DND-41 (cell line): ENCODE results near the gene FOXP1.

Experiments
- ATAC-seq: fragments of 200-7000 bp; cut with Tn5 transposase; 3 replicates; pipeline ENCODE4 v1.9.1; 2021; ENCODE audit warnings: low read depth; ENCODE audit not compliant: insufficient read depth
- DNase-seq: peaks from one replicate; pipeline ENCODE4 v3.0.0-alpha.2; 2020
- H2AFZ ChIP-seq: 2 replicates; pipeline ENCODE4 v1.6.0; 2012; ENCODE audit warnings: low read depth, low read length
- H3K27ac ChIP-seq: 2 replicates; pipeline ENCODE4 v1.5.1; 2012; ENCODE audit warnings: low read length, inconsistent platforms
- H3K27me3 ChIP-seq: fragments of 200-600 bp; sonication (generic); 2 replicates; pipeline ENCODE4 v1.6.0; 2012; ENCODE audit warnings: low read length, mild to moderate bottlenecking, inconsistent platforms; ENCODE audit not compliant: insufficient read depth, poor library complexity
- H3K36me3 ChIP-seq: 2 replicates; pipeline ENCODE4 v1.5.1; 2012; ENCODE audit warnings: low read length, inconsistent platforms; ENCODE audit not compliant: insufficient read depth
- H3K4me1 ChIP-seq: 2 replicates; pipeline ENCODE4 v1.5.1; 2012; ENCODE audit warnings: mild to moderate bottlenecking, low read length; ENCODE audit not compliant: insufficient read depth
- H3K4me2 ChIP-seq: 2 replicates; pipeline ENCODE4 v1.6.0; 2012; ENCODE audit warnings: mild to moderate bottlenecking, moderate library complexity, low read length, inconsistent platforms; ENCODE audit not compliant: insufficient read depth
- H3K4me3 ChIP-seq, 2 experiments: fragments of 200-600 bp in 1 of 2; shearing (Covaris generic) in 1 of 2; 2 replicates each; pipeline ENCODE4 v1.5.1; 2012 to 2016; ENCODE audit warnings: inconsistent platforms in 2 of 2, low read length in 2 of 2, mild to moderate bottlenecking in 2 of 2, low read depth in 1 of 2, moderate library complexity in 1 of 2
- H3K79me2 ChIP-seq: 2 replicates; pipeline ENCODE4 v1.6.0; 2012; ENCODE audit warnings: low read length, inconsistent platforms; ENCODE audit not compliant: insufficient read depth
- H3K9ac ChIP-seq: 2 replicates; pipeline ENCODE4 v1.6.0; 2012; ENCODE audit warnings: low read depth, mild to moderate bottlenecking, inconsistent platforms, low read length, moderate library complexity
- H3K9me3 ChIP-seq: 2 replicates; pipeline ENCODE4 v1.5.1; 2012; ENCODE audit warnings: low read length, moderate library complexity, mild to moderate bottlenecking, inconsistent platforms; ENCODE audit not compliant: insufficient read depth, severe bottlenecking
- H4K20me1 ChIP-seq: 2 replicates; pipeline ENCODE4 v1.6.0; 2012; ENCODE audit warnings: low read length; ENCODE audit not compliant: insufficient read depth
- CTCF ChIP-seq: IDR thresholded peaks from 2 replicates; pipeline ENCODE4 v1.5.1; 2012; ENCODE audit warnings: borderline replicate concordance, low read length, moderate library complexity, mild to moderate bottlenecking; ENCODE audit not compliant: poor library complexity, severe bottlenecking; ENCODE audit errors: extremely low read depth
- EZH2 ChIP-seq: IDR thresholded peaks from 3 replicates; pipeline ENCODE4 v1.6.1; 2012; ENCODE audit warnings: borderline replicate concordance, low read depth, mild to moderate bottlenecking, moderate library complexity, low read length, inconsistent platforms; ENCODE audit not compliant: severe bottlenecking

Gene FOXP1

GRCh38 chr3:71607364-71607763, 23.8 kb upstream of the FOXP1 start:
- H3K79me2 ChIP-seq = no peaks in the 10 kb centered on the region
- no peak overlapping the region for H3K27ac ChIP-seq
- ATAC-seq (no peak), DNase-seq (no peak)
- no peaks in the 10 kb centered on the region for H3K36me3 ChIP-seq
- no peak overlapping the region for H3K9ac ChIP-seq
- H2AFZ ChIP-seq = no peak overlapping the region
- H3K9me3 ChIP-seq = peaks cover 4% of the 10 kb centered on the region
- H3K4me2 ChIP-seq = no peak overlapping the region
- H3K4me1 ChIP-seq = no peaks in the 10 kb centered on the region
- H3K27me3 ChIP-seq = no peaks in the 10 kb centered on the region
- H3K4me3 ChIP-seq = no peak overlapping the region
- H4K20me1 ChIP-seq = no peaks in the 10 kb centered on the region
- TF ChIP-seq EZH2 = no peak
- no peak for TF ChIP-seq CTCF

GRCh38 chr3:71606582-71606981, 23.1 kb upstream of the FOXP1 start:
- no peak overlapping the region for H3K4me3 ChIP-seq
- DNase-seq (no peak), ATAC-seq (no peak)
- H2AFZ ChIP-seq = no peak overlapping the region
- peaks cover under 1% of the 10 kb centered on the region for H3K9me3 ChIP-seq
- H3K4me1 ChIP-seq = no peaks in the 10 kb centered on the region
- H3K79me2 ChIP-seq = no peaks in the 10 kb centered on the region
- no peak overlapping the region for H3K27ac ChIP-seq
- H3K36me3 ChIP-seq = no peaks in the 10 kb centered on the region
- H3K27me3 ChIP-seq = no peaks in the 10 kb centered on the region
- TF ChIP-seq CTCF = no peak
- no peak for TF ChIP-seq EZH2
- H3K9ac ChIP-seq = no peak overlapping the region
- H3K4me2 ChIP-seq = no peak overlapping the region
- H4K20me1 ChIP-seq = no peaks in the 10 kb centered on the region

- no peaks in the 10 kb centered on the region for H3K79me2 ChIP-seq
- TF ChIP-seq CTCF (no peak), EZH2 (no peak)
- H3K9ac ChIP-seq = no peak overlapping the region
- H3K27me3 ChIP-seq = no peaks in the 10 kb centered on the region
- H3K4me2 ChIP-seq = no peak overlapping the region
- H3K4me3 ChIP-seq = no peak overlapping the region
- no peak overlapping the region for H2AFZ ChIP-seq
- DNase-seq = no peak
- H3K4me1 ChIP-seq = no peaks in the 10 kb centered on the region
- no peaks in the 10 kb centered on the region for H4K20me1 ChIP-seq
- no peaks in the 10 kb centered on the region for H3K9me3 ChIP-seq
- no peaks in the 10 kb centered on the region for H3K36me3 ChIP-seq
- ATAC-seq = no peak
- no peak overlapping the region for H3K27ac ChIP-seq
Observed at GRCh38 chr3:71602256-71602655, 18.7 kb upstream of the FOXP1 start.

GRCh38 chr3:71601811-71602210, 18.3 kb upstream of the FOXP1 start:
- DNase-seq (no peak), ATAC-seq (no peak)
- Histone ChIP-seq H3K79me2 (no peaks in the 10 kb centered on the region), H2AFZ (no peak overlapping the region), H3K9me3 (no peaks in the 10 kb centered on the region), H3K4me3 (no peak overlapping the region), H3K36me3 (no peaks in the 10 kb centered on the region), H4K20me1 (no peaks in the 10 kb centered on the region), H3K27ac (no peak overlapping the region), H3K27me3 (no peaks in the 10 kb centered on the region), H3K4me2 (no peak overlapping the region), H3K4me1 (no peaks in the 10 kb centered on the region), H3K9ac (no peak overlapping the region)
- TF ChIP-seq EZH2 (no peak), CTCF (no peak)
